Adrenal gland (tissue), 5 donors: ENCODE data around the gene WDR19.

Experiments
- CTCF ChIP-seq, 6 experiments: fragments of 450-650 bp in 4 of 6; fragments of 200-600 bp in 2 of 6; sonication (generic) in 1 of 6; IDR thresholded peaks; 1 replicate in 5 of 6; 2 replicates in 1 of 6; pipeline versions ENCODE4 v1.5.1 to v1.8.0; 2016 to 2021; ENCODE audit warnings: antibody characterized with exemption in 6 of 6, mild to moderate bottlenecking in 2 of 6, moderate library complexity in 1 of 6
- POLR2A ChIP-seq, 2 donors: fragments of 450-650 bp; IDR thresholded peaks; one replicate each; pipeline ENCODE4 v1.6.1; 2017; ENCODE audit warnings: antibody characterized with exemption in 2 of 2, mild to moderate bottlenecking in 2 of 2, moderate library complexity in 1 of 2
- donor health status: DM: no; HTN: no; CAD: no.

GRCh38 chr4:39259571-39260330 is 77.4 kb downstream of the WDR19 start:
- TF ChIP-seq CTCF (IDR thresholded peaks at IDR 0.05): no peak
- TF ChIP-seq POLR2A (IDR thresholded peaks at IDR 0.05): no peak
